Uterus (tissue), 4 donors: ENCODE measurements around the gene KLF15. TPM values are rescaled to one million over a fixed set of nuclear protein-coding genes. Genes with fewer than 3 reads are reported as not detected.

ENCODE experiments used
- DNase-seq, 2 donors: peaks; one replicate each; pipeline ENCODE4 v3.0.0-alpha.2; 2019 to 2020
- H3K27ac ChIP-seq, 2 donors: fragments of 200-600 bp; sonication (generic); 1 replicate in 1 of 2; 2 replicates in 1 of 2; pipeline ENCODE4 v1.5.1; 2016 to 2018
- H3K27me3 ChIP-seq, 2 donors: fragments of 200-600 bp; sonication (generic); one replicate each; pipeline ENCODE4 v1.5.1; 2018 to 2019; ENCODE audit warnings: control low read depth in 1 of 2
- H3K36me3 ChIP-seq, 2 donors: fragments of 200-600 bp; sonication (generic); one replicate each; pipeline ENCODE4 v1.5.1; 2019; ENCODE audit warnings: control low read depth in 1 of 2
- H3K4me1 ChIP-seq, 2 donors: fragments of 200-600 bp; sonication (generic); one replicate each; pipeline ENCODE4 v1.5.1; 2018 to 2019; ENCODE audit warnings: control low read depth in 1 of 2
- H3K4me3 ChIP-seq, 2 donors: fragments of 200-600 bp; sonication (generic); 1 replicate in 1 of 2; 2 replicates in 1 of 2; pipeline ENCODE4 v1.5.1; 2018 to 2019; ENCODE audit warnings: mild to moderate bottlenecking in 1 of 2
- H3K9me3 ChIP-seq, 2 donors: fragments of 200-600 bp; sonication (generic); one replicate each; pipeline ENCODE4 v1.5.1; 2019; ENCODE audit warnings: control low read depth in 1 of 2
- POLR2A ChIP-seq, 2 donors: fragments of 450-650 bp; IDR thresholded peaks; one replicate each; pipeline ENCODE4 v1.6.1; 2016; ENCODE audit warnings: antibody characterized with exemption in 2 of 2, mild to moderate bottlenecking in 1 of 2, moderate library complexity in 1 of 2
- intact Hi-C: fragments of 100-400 bp; cut with DNase I; formaldehyde crosslinking; loops from one replicate; pipeline ENCODE4 v1.15.1; 2023; ENCODE audit warnings: low total_unique reads
- total RNA-seq, 4 donors: library from RNA; depleted of rRNA in 3 of 4; stranded (reverse); fragments of >200 nt in 3 of 4; gene quantifications; one replicate each; pipeline versions ENCODE4 v1.1.0 to v1.2.4, GENCODE V29; 2014 to 2023
- TF ChIP-seq, protein P1 (sequence below), 4 experiments: fragments of 200-600 bp in 2 of 4; fragments of 450-650 bp in 2 of 4; sonication (generic) in 2 of 4; IDR thresholded peaks; one replicate each; pipeline ENCODE4 v1.5.1; 2016 to 2019; ENCODE audit warnings: antibody characterized with exemption in 4 of 4, mild to moderate bottlenecking in 2 of 4, moderate library complexity in 1 of 4
- donor health status: DM: yes; HTN: yes; CAD: no.

KLF15 gene
- total RNA-seq, 4 donors from 2014 or later, result 1.9 to 23.4 (median 18.2) TPM

- H3K4me1 ChIP-seq, result no peaks in the 10 kb centered on the region
- DNase-seq, result no peak
- H3K36me3 ChIP-seq, result no peaks in the 10 kb centered on the region
- no peak overlapping the region for H3K4me3 ChIP-seq
- H3K27me3 ChIP-seq, result no peaks in the 10 kb centered on the region
- TF ChIP-seq, protein P1, sequence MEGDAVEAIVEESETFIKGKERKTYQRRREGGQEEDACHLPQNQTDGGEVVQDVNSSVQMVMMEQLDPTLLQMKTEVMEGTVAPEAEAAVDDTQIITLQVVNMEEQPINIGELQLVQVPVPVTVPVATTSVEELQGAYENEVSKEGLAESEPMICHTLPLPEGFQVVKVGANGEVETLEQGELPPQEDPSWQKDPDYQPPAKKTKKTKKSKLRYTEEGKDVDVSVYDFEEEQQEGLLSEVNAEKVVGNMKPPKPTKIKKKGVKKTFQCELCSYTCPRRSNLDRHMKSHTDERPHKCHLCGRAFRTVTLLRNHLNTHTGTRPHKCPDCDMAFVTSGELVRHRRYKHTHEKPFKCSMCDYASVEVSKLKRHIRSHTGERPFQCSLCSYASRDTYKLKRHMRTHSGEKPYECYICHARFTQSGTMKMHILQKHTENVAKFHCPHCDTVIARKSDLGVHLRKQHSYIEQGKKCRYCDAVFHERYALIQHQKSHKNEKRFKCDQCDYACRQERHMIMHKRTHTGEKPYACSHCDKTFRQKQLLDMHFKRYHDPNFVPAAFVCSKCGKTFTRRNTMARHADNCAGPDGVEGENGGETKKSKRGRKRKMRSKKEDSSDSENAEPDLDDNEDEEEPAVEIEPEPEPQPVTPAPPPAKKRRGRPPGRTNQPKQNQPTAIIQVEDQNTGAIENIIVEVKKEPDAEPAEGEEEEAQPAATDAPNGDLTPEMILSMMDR (IDR thresholded peaks at IDR 0.05), result no peak
- TF ChIP-seq POLR2A (IDR thresholded peaks at IDR 0.05), result no peak
- H3K27ac ChIP-seq, result no peak overlapping the region
- H3K9me3 ChIP-seq, result no peaks in the 10 kb centered on the region
- intact Hi-C loops, result no loop called here
These were observed 44.5 kb upstream of the KLF15 start for GRCh38 chr3:126401611-126402160.

DNA sequence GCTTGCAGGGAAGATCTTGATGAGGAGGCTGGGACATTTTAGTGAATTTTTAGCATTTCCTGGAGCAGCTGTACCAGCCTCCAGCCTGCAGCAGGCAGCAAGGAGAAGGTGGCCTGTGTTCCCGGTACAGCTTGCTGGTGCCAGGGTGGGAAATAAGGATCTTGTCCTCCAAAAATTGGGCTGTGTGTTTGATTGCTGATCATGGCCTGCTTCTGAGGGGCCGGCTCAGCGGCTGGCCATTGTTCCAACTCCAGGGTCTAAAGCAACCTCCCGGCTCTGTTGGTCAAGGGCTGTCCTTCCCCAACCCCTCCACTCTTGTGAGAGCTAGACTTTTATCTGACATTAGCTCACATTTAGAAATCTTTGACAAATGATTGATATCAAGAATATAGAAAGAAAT is 42.5 kb upstream of the KLF15 start:
- intact Hi-C loops, result loop anchor here (5.0 kb wide), 1 partner anchor 267 kb away; no protein-coding TSS in a partner anchor
- Histone ChIP-seq H3K4me3 (no peak overlapping the region), H3K4me1 (no peaks in the 10 kb centered on the region), H3K27ac (no peak overlapping the region), H3K9me3 (no peaks in the 10 kb centered on the region), H3K36me3 (no peaks in the 10 kb centered on the region), H3K27me3 (no peaks in the 10 kb centered on the region)
- TF ChIP-seq, protein P1 (IDR thresholded peaks at IDR 0.05), result no peak
- TF ChIP-seq POLR2A (IDR thresholded peaks at IDR 0.05), result no peak
- DNase-seq, result no peak

DNA sequence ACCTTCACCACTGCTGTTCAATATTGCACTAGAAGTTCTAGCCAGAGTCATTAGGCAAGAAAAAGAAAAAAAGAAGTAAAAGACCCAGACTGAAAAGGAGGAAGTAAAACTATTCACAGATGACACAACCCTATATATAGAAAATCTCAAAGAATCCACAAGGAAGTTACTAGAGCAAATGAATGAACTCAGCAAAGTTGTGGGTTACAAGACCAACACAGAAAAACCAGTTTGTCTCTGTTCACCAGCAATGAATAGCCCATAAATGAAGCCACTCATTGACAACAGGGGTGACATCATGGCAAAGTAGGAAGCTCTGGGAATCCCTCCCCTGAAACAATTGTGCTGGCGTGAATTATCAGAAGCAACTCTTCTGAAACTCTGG is 42.1 kb upstream of the KLF15 start:
- TF ChIP-seq POLR2A (IDR thresholded peaks at IDR 0.05), result no peak
- TF ChIP-seq, protein P1 (IDR thresholded peaks at IDR 0.05), result no peak
- no peaks in the 10 kb centered on the region for H3K27me3 ChIP-seq
- no peaks in the 10 kb centered on the region for H3K9me3 ChIP-seq
- H3K4me1 ChIP-seq, result no peaks in the 10 kb centered on the region
- no peak overlapping the region for H3K27ac ChIP-seq
- H3K36me3 ChIP-seq, result no peaks in the 10 kb centered on the region
- H3K4me3 ChIP-seq, result no peak overlapping the region
- intact Hi-C loops, result loop anchor here (5.0 kb wide), 1 partner anchor 267 kb away; no protein-coding TSS in a partner anchor
- DNase-seq, result no peak

GRCh38 chr3:126398423-126399350 is 41.5 kb upstream of the KLF15 start:
- intact Hi-C loops, result loop anchor here (5.0 kb wide), 1 partner anchor 266 kb away; no protein-coding TSS in a partner anchor
- Histone ChIP-seq H3K9me3 (no peaks in the 10 kb centered on the region), H3K27ac (no peak overlapping the region), H3K27me3 (no peaks in the 10 kb centered on the region), H3K4me3 (no peak overlapping the region), H3K36me3 (no peaks in the 10 kb centered on the region), H3K4me1 (no peaks in the 10 kb centered on the region)
- no peak for TF ChIP-seq POLR2A (IDR thresholded peaks at IDR 0.05)
- TF ChIP-seq, protein P1 (IDR thresholded peaks at IDR 0.05), result no peak
- DNase-seq, result no peak
